Uterus (tissue), 4 donors: ENCODE results near the gene TNFRSF14. TPM values are rescaled to one million over a fixed set of nuclear protein-coding genes. Genes with fewer than 3 reads are reported as not detected.

ENCODE experiments used
- DNase-seq, 2 donors: peaks; one replicate each; pipeline ENCODE4 v3.0.0-alpha.2; 2019 to 2020
- H3K27ac ChIP-seq, 2 donors: fragments of 200-600 bp; sonication (generic); 1 replicate in 1 of 2; 2 replicates in 1 of 2; pipeline ENCODE4 v1.5.1; 2016 to 2018
- H3K27me3 ChIP-seq, 2 donors: fragments of 200-600 bp; sonication (generic); one replicate each; pipeline ENCODE4 v1.5.1; 2018 to 2019; ENCODE audit warnings: control low read depth in 1 of 2
- H3K36me3 ChIP-seq, 2 donors: fragments of 200-600 bp; sonication (generic); one replicate each; pipeline ENCODE4 v1.5.1; 2019; ENCODE audit warnings: control low read depth in 1 of 2
- H3K4me1 ChIP-seq, 2 donors: fragments of 200-600 bp; sonication (generic); one replicate each; pipeline ENCODE4 v1.5.1; 2018 to 2019; ENCODE audit warnings: control low read depth in 1 of 2
- H3K4me3 ChIP-seq, 2 donors: fragments of 200-600 bp; sonication (generic); 1 replicate in 1 of 2; 2 replicates in 1 of 2; pipeline ENCODE4 v1.5.1; 2018 to 2019; ENCODE audit warnings: mild to moderate bottlenecking in 1 of 2
- H3K9me3 ChIP-seq, 2 donors: fragments of 200-600 bp; sonication (generic); one replicate each; pipeline ENCODE4 v1.5.1; 2019; ENCODE audit warnings: control low read depth in 1 of 2
- CTCF ChIP-seq, 4 experiments: fragments of 200-600 bp in 2 of 4; fragments of 450-650 bp in 2 of 4; sonication (generic) in 2 of 4; IDR thresholded peaks; one replicate each; pipeline ENCODE4 v1.5.1; 2016 to 2019; ENCODE audit warnings: antibody characterized with exemption in 4 of 4, mild to moderate bottlenecking in 2 of 4, moderate library complexity in 1 of 4
- POLR2A ChIP-seq, 2 donors: fragments of 450-650 bp; IDR thresholded peaks; one replicate each; pipeline ENCODE4 v1.6.1; 2016; ENCODE audit warnings: antibody characterized with exemption in 2 of 2, mild to moderate bottlenecking in 1 of 2, moderate library complexity in 1 of 2
- intact Hi-C: fragments of 100-400 bp; cut with DNase I; formaldehyde crosslinking; loops from one replicate; pipeline ENCODE4 v1.15.1; 2023; ENCODE audit warnings: low total_unique reads
- total RNA-seq, 4 donors: library from RNA; depleted of rRNA in 3 of 4; stranded (reverse); fragments of >200 nt in 3 of 4; gene quantifications; one replicate each; pipeline versions ENCODE4 v1.1.0 to v1.2.4, GENCODE V29; 2014 to 2023
- donor health status: DM: yes; HTN: yes; CAD: no.

The TNFRSF14 gene
- total RNA-seq, 4 donors from 2014 or later = 17.5 to 102 (median 47.7) TPM

DNA sequence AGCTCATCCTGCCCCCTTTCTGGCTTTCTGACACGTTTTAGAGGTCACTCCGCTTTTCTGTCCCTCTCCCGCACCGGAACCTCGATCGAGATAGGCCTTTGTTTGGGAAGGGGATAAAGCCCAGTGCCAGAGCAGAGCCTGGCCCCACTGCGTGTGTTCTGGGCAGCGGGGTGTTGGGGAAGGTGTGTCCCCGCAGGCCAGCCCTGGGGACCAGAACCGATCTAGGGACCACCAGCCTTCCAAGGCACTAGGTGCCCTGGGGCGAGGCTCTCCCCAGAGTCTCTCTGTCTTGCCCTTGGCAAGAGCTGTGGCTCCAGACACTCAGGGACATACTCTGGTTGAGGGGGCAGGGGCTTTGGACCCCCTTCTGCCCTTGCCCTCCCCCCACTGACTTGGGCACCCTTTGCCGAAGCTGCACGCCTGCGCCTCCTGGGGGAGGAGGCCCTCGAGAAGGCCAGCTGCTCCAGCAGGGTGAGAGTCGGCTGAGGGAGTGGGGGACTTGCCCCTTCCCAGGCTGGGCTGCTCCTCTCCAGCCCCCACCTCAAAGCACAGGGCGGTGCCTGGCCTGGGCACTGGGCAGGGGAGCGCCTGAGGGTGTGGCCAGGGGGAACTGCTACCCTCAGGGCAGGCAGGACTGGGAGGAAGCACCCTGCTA is 46.8 kb downstream of the TNFRSF14 start:
- no peak for DNase-seq
- no peaks in the 10 kb centered on the region for H3K4me1 ChIP-seq

DNA sequence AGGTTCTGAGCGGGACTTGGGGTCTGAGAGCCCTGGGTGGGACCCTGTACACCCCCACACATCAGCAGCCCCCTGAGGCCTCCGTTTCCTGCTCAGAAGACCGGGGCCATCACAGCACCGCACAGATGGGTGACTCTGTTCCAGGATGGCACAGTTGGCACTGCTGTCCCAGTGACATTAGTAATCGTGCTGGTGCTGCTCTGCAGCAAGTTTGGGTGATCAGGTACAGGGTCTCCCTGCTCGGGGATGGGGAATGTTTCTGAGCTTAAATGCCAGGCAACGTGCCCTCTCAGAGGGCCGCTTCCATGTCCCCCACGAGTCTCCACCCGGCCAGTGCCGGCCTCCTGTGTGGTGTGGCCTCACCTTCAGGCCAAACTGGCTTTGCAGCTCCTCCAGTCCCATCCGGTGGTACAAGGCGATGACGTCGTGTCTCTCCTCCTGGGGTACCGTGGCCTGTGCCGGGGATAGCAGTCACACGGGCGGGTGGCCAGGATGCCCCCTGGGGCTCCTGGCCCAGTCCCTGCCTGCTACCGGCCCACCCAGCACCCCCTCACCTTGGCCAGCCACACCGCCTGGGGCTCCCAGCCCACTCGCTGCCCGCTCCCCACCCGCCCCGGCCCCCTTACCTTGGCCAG is 47.5 kb downstream of the TNFRSF14 start:
- Histone ChIP-seq H3K4me3 (no peak overlapping the region), H3K36me3 (no peaks in the 10 kb centered on the region), H3K9me3 (peaks cover 0 to under 1% of the 10 kb centered on the region in 2 donors), H3K27me3 (peaks cover 0 to 5% of the 10 kb centered on the region in 2 donors), H3K27ac (no peak overlapping the region), H3K4me1 (no peaks in the 10 kb centered on the region)
- TF ChIP-seq CTCF (IDR thresholded peaks at IDR 0.05) (no peak), POLR2A (IDR thresholded peaks at IDR 0.05) (no peak)
- no peak for DNase-seq
- intact Hi-C loops = no loop called here

More for the DNA sequence above, 46.8 kb downstream of the TNFRSF14 start:
- no peak overlapping the region for H3K27ac ChIP-seq
- H3K36me3 ChIP-seq = no peaks in the 10 kb centered on the region
- intact Hi-C loops = no loop called here
- TF ChIP-seq CTCF (IDR thresholded peaks at IDR 0.05) = no peak
- no peak for TF ChIP-seq POLR2A (IDR thresholded peaks at IDR 0.05)
- no peak overlapping the region for H3K4me3 ChIP-seq
- H3K27me3 ChIP-seq = peaks cover 0 to 5% of the 10 kb centered on the region in 2 donors
- peaks cover 0 to 4% of the 10 kb centered on the region in 2 donors for H3K9me3 ChIP-seq

DNA sequence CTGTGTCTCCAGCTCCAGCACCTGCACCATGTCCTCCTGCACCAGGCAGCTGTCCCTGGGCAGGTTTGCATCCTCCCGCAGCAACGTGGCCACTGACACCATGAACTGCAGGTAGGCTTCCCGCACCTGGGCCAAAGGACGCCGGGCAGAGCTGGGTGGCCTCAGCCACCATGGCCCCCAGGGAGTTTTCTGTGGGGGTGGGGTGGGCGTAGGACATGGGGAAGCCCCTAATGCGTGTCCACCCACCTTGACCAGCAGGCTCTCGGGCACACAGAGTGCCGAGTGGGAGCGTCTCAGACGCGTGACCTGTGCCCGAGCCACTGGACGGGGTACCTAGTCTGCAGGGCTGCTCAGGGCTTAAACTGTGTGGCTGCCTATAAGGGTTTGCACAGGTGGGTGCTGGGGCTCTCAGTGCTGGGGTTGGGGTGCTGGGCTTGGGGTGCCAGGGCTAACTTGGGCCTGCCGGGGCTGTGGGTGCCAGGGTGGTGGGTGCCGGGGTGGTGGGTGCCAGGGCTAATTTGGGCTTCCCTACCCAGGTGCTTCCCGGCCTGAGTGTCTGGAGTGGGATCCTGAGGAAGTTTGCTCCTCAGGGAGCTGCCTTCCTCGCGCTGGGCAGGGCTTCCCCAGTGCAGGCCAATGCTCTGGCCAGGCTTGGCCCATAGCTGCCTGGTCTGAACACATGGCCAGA is 48.1 kb downstream of the TNFRSF14 start:
- intact Hi-C loops = no loop called here
- no peaks in the 10 kb centered on the region for H3K9me3 ChIP-seq
- no peak for TF ChIP-seq POLR2A (IDR thresholded peaks at IDR 0.05)
- TF ChIP-seq CTCF (IDR thresholded peaks at IDR 0.05) = no peak
- no peak overlapping the region for H3K4me3 ChIP-seq
- no peaks in the 10 kb centered on the region for H3K4me1 ChIP-seq
- H3K36me3 ChIP-seq = no peaks in the 10 kb centered on the region
- DNase-seq = no peak
- H3K27me3 ChIP-seq = peaks cover 0 to 5% of the 10 kb centered on the region in 2 donors
- no peak overlapping the region for H3K27ac ChIP-seq

DNA sequence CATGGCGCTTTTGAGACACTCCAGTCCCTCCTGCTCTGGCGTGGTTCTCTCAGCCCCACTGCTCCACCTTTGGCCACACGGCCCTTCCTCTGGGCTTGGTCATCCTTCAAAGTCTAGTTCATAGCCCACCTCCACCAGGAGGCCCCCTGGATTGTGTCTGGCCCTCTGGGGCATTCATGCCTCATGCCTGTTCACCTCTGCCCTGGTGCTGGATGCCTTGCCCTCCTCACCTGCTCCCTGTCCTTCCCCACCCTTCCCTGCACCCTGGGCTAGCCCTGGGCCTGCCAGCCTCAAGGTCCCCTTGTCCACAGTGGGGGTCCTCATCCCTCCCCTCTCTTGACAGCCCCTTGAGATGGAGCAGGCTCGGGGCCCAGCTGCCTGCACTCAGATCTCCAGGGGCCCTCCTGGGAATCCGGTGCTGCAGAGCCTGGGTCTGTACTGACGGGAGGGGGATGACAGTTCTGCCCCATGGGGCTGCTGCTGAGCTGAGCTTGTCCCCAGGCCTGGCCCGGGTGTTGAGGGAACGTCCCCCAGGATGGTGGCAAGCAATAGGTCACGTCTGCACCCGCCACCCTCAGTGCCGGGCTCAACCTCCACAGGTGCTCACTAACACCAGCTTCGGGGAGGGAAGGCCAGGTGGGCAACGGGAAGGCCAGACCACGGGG is 48.8 kb downstream of the TNFRSF14 start:
- DNase-seq = no peak
- H3K4me1 ChIP-seq = no peaks in the 10 kb centered on the region
- intact Hi-C loops = no loop called here
- H3K4me3 ChIP-seq = no peak overlapping the region
- no peaks in the 10 kb centered on the region for H3K36me3 ChIP-seq
- H3K27ac ChIP-seq = no peak overlapping the region
- no peaks in the 10 kb centered on the region for H3K9me3 ChIP-seq
- peaks cover 0 to 5% of the 10 kb centered on the region in 2 donors for H3K27me3 ChIP-seq
- no peak for TF ChIP-seq CTCF (IDR thresholded peaks at IDR 0.05)
- TF ChIP-seq POLR2A (IDR thresholded peaks at IDR 0.05) = no peak
